Measurements from ENCODE around the gene ATP13A2. TPM values are rescaled to one million over a fixed set of nuclear protein-coding genes. Genes with fewer than 3 reads are reported as not detected.

The ATP13A2 gene
- total RNA-seq, 2 experiments from 2014 or later: 25.0 to 28.8 TPM

DNA sequence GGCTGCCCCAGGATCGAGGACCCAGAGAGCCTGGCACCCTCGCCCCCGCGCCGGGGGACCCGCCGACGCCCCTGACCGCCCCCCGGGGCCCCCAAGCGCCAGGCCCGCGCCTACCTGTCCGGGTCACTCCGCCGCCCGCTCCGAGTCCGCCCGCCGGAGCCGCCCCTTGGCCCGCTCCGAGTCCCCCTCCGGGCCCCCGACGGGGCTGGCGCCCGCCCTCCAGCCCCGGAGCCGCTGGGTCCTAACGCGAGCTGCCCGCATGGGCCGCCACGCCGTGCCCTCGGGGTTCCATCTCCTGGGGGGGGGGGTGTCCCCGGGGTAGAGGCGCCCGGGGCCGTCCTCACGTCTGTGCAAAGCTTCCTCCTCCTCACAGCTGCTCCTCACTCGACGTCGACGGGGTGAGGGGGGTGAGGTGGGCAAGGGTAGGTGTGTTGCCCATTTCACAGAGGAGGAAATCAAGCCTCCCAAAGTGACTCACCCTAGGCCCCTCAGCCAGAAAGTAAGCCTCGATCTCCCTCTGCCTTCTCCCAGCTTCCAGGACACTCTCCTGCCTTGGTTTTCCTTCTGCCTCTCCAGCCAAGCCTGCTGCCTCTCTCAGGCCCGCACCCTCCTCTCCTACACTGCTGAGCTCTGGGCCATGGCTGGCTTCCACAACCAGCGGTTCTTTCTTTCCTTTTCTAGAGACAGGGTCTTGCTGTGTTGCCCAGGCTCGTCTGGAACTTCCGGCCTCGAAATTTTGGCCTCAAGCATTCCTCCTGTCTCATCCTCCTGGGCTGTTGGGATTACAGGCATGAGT is 31.1 kb downstream of the ATP13A2 start, which contains the start of gene MFAP2:
TSS of gene MFAP2 (minus strand) at position 148 of the 796 bp plus-strand sequence. CDS start 2,347 bp downstream, outside the sequence.
- Histone ChIP-seq H3K79me2 (ENCODE audit: insufficient read depth, low read depth, low read length) (no peaks in the 10 kb centered on the region), H3K27ac (ENCODE audit: low read depth, low read length, poor library complexity, severe bottlenecking) (no peak within 1 kb of the TSS), H3K4me1 (ENCODE audit: insufficient read depth, low read length, poor library complexity, severe bottlenecking) (no peaks in the 10 kb centered on the region), H3K9me3 (ENCODE audit: low read length) (no peaks in the 10 kb centered on the region), H3K36me3 (ENCODE audit: insufficient read depth, low read length) (no peaks in the 10 kb centered on the region), H3K4me2 (ENCODE audit: low read length) (peak within 1 kb of the TSS; percentile 34; the same call in 1 of the 2 replicates), H3K9me2 (ENCODE audit: insufficient read depth, low read length) (no peaks in the 10 kb centered on the region), H3K4me3 (ENCODE audit: low read depth, low read length, poor library complexity, severe bottlenecking) (no peak within 1 kb of the TSS), H4K20me1 (ENCODE audit: insufficient read depth, low read length) (no peaks in the 10 kb centered on the region), H2AFZ (ENCODE audit: low read length) (no peak within 1 kb of the TSS)
- intact Hi-C loops (cut with micrococcal nuclease; ENCODE audit: unreplicated experiment): no loop called here
- no peak for DNase-seq (ENCODE audit: low spot score)
- no TSS peak for BruUV-seq (replicated peaks)
- CTCF ChIA-PET (ENCODE audit: unreplicated experiment): no interaction called here
- POLR2A ChIA-PET: interaction anchor here (0.6 kb wide), 1 partner anchor 23 kb away, joined by 4 read pairs; no protein-coding TSS in a partner anchor
- no peak for TF ChIP-seq EZH2phosphoT487 (IDR thresholded peaks at IDR 0.05; ENCODE audit: borderline replicate concordance, low read depth, low read length)
- TF ChIP-seq, protein P1, sequence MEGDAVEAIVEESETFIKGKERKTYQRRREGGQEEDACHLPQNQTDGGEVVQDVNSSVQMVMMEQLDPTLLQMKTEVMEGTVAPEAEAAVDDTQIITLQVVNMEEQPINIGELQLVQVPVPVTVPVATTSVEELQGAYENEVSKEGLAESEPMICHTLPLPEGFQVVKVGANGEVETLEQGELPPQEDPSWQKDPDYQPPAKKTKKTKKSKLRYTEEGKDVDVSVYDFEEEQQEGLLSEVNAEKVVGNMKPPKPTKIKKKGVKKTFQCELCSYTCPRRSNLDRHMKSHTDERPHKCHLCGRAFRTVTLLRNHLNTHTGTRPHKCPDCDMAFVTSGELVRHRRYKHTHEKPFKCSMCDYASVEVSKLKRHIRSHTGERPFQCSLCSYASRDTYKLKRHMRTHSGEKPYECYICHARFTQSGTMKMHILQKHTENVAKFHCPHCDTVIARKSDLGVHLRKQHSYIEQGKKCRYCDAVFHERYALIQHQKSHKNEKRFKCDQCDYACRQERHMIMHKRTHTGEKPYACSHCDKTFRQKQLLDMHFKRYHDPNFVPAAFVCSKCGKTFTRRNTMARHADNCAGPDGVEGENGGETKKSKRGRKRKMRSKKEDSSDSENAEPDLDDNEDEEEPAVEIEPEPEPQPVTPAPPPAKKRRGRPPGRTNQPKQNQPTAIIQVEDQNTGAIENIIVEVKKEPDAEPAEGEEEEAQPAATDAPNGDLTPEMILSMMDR (conservative IDR thresholded peaks at IDR 0.05; ENCODE audit: low read length): no peak

DNA sequence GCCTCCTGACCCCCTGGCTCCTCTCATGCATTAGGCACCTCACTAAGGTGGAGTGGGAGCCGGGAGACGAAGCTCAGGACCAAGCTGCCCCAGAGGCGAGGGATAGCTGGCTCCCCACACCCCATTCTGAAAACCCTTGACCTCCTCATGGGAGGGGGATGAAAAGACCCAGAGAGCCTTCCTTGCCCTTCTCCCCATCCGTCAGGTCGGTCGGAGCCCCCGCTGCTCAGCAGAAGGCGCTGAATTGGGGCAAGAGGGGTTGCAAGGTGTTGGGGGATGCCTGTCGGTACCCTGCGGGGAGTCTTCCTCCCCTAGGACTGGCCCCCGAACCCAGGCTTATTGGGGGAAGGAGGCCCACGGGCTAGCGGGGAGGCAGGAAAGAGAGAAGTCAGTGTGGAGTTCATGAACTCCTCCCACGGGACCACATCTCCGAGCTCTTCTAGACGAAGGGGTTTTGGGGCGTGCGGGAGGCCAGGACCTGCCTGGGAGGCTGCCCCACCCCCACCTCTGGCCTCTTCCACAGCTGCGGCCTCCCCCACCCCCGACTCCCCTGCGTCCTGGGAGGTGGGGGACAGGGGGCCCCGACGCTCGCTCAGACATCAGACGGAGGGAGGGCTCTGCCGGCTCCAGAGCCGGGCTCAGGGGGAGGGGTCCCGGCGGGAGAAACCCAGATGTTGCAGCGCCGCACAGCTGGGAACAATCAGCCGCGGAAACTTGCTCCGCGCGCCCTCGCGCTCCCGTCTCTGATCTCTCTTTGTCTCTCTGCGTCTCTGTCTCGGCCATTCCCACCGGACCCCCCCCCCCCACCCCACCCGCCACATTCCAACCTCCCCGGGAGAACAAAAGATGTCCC is 32.0 kb downstream of the ATP13A2 start:
- ChIA-PET CTCF (ENCODE audit: unreplicated experiment) (no interaction called here), POLR2A (interaction anchor here (0.5 kb wide), 1 partner anchor 247 kb away, joined by 5 read pairs; no protein-coding TSS in a partner anchor)
- Histone ChIP-seq H3K9me2 (ENCODE audit: insufficient read depth, low read length) (no peaks in the 10 kb centered on the region), H3K79me2 (ENCODE audit: insufficient read depth, low read depth, low read length) (no peaks in the 10 kb centered on the region), H3K27ac (ENCODE audit: low read depth, low read length, poor library complexity, severe bottlenecking) (no peak overlapping the region), H3K4me3 (ENCODE audit: low read depth, low read length, poor library complexity, severe bottlenecking) (no peak overlapping the region), H4K20me1 (ENCODE audit: insufficient read depth, low read length) (no peaks in the 10 kb centered on the region), H3K4me1 (ENCODE audit: insufficient read depth, low read length, poor library complexity, severe bottlenecking) (no peaks in the 10 kb centered on the region), H3K36me3 (ENCODE audit: insufficient read depth, low read length) (no peaks in the 10 kb centered on the region), H3K9me3 (ENCODE audit: low read length) (no peaks in the 10 kb centered on the region), H3K4me2 (ENCODE audit: low read length) (no peak overlapping the region; the same call in 1 of the 2 replicates), H2AFZ (ENCODE audit: low read length) (no peak overlapping the region)
- no peak for TF ChIP-seq EZH2phosphoT487 (IDR thresholded peaks at IDR 0.05; ENCODE audit: borderline replicate concordance, low read depth, low read length)
- TF ChIP-seq, protein P1 (conservative IDR thresholded peaks at IDR 0.05; ENCODE audit: low read length): no peak
- intact Hi-C loops (cut with micrococcal nuclease; ENCODE audit: unreplicated experiment): no loop called here
- BruUV-seq (replicated peaks): no TSS peak
- DNase-seq (ENCODE audit: low spot score): no peak
